OCI-LY1 (cell line): ENCODE measurements around the gene SLC26A2.

Experiments used
- EZH2 ChIP-seq: fragments of 200-600 bp; sonication (generic), shearing (Covaris generic); IDR thresholded peaks from 2 replicates; pipeline ENCODE4 v1.8.0; 2017; ENCODE audit warnings: borderline replicate concordance, mixed run types, mild to moderate bottlenecking, antibody characterized with exemption, low read length, moderate library complexity, mixed read lengths
- TF ChIP-seq, protein P1 (sequence below): fragments of 200-600 bp; sonication (generic), shearing (Covaris generic); IDR thresholded peaks from 2 replicates; pipeline ENCODE4 v1.5.1; 2017; ENCODE audit warnings: mild to moderate bottlenecking, antibody characterized with exemption, low read length, moderate library complexity, mixed read lengths

DNA sequence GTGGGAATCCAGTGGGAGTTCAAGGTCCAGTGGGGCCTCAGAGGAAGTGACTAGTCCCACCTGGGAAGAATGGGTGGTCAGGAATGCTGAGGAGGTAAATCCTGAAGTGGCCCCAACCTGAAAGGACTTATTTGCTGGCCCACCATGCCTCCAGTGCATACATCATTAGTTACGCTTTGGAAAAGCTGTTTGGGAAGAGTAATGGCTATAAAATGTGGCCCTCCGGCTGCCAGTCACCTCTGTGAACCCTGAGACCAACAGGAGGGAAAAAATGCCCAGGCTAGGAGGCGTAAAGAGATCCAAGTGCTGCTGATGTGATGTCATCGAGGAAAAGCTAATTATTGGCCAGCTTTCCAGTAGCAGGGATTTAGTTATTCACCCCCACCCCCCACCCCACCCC is 2.7 kb upstream of the SLC26A2 start:
- TF ChIP-seq, protein P1, sequence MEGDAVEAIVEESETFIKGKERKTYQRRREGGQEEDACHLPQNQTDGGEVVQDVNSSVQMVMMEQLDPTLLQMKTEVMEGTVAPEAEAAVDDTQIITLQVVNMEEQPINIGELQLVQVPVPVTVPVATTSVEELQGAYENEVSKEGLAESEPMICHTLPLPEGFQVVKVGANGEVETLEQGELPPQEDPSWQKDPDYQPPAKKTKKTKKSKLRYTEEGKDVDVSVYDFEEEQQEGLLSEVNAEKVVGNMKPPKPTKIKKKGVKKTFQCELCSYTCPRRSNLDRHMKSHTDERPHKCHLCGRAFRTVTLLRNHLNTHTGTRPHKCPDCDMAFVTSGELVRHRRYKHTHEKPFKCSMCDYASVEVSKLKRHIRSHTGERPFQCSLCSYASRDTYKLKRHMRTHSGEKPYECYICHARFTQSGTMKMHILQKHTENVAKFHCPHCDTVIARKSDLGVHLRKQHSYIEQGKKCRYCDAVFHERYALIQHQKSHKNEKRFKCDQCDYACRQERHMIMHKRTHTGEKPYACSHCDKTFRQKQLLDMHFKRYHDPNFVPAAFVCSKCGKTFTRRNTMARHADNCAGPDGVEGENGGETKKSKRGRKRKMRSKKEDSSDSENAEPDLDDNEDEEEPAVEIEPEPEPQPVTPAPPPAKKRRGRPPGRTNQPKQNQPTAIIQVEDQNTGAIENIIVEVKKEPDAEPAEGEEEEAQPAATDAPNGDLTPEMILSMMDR, result no peak
- no peak for TF ChIP-seq EZH2
